Stimulated activated CD4-positive, alpha-beta T cell treated with anti-CD3 and anti-CD28 coated beads, Interleukin-12 subunit alpha, Interleukin-12 subunit beta, amount 100 ng/mL, for 24 hours (primary cell): Measurements from ENCODE around the gene SHLD1.
"Not testable (repeated sequence)": the region's sequence is repeated elsewhere in the genome, so short reads cannot be mapped to it uniquely, and the experiment has no call there.

ENCODE experiments used
- DNase-seq, 2 experiments: peaks; one replicate each; pipeline ENCODE4 v3.0.0-alpha.2; 2020; ENCODE audit warnings: low read depth in 2 of 2

SHLD1 gene

GRCh38 chr20:5735845-5736510, 14.2 kb upstream of the SHLD1 start:
- no peak for DNase-seq

DNA sequence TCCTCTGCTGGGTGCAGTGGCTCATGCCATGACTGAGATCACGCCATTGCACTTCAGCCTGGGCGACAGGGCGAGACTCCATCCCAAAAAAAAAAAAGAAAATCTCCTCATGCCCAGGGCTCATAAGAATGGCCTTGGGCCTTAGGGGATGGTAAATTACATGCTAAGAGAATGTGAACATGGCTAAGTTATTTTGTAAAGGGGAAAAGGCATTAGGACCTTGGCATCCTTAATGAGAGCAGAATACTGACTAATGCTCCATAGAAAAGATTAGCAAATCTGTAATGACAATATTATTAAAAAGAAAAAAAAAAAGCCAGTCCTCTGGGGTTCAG, 12.6 kb upstream of the SHLD1 start:
- no peak for DNase-seq

GRCh38 chr20:5737966-5738365, 12.2 kb upstream of the SHLD1 start:
- no peak for DNase-seq

GRCh38 chr20:5740643-5741042, 9.6 kb upstream of the SHLD1 start:
- not testable (repeated sequence) for DNase-seq

DNA sequence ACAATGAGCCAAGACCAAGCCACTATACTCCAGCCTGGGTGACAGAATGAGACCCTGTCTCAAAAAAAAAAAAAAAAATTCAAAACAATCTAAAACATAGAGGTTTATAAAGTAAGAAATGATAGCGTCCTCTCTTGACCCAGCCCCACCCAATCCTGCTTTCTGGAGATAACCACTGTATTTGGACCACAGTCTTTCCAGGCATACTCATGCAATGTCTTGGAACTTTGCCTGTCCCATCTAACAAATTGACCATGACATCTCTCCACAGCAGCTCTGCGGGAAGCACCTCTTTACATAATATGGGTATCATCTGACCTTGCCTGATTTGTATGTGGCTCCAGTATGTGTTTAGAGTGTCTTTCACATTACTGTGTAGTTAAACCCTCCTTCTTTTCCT, 9.1 kb upstream of the SHLD1 start:
- DNase-seq = no peak

- no peak for DNase-seq
Measured at GRCh38 chr20:5742041-5742440, 8.2 kb upstream of the SHLD1 start.

- no peak for DNase-seq
Measured at GRCh38 chr20:5745416-5746030, 4.7 kb upstream of the SHLD1 start.

- DNase-seq = no peak
Measured at GRCh38 chr20:5746064-5746463, 4.1 kb upstream of the SHLD1 start.

- DNase-seq = no peak
Measured at GRCh38 chr20:5748246-5748645, 2.0 kb upstream of the SHLD1 start.

GRCh38 chr20:5749512-5749951, 669 bp upstream of the SHLD1 start:
- DNase-seq = not testable (repeated sequence)

GRCh38 chr20:5751856-5752255, 1.7 kb downstream of the SHLD1 start:
- no peak for DNase-seq

GRCh38 chr20:5753814-5754213, 3.6 kb downstream of the SHLD1 start:
- DNase-seq = no peak

GRCh38 chr20:5757949-5758348, 7.7 kb downstream of the SHLD1 start:
- DNase-seq = no peak

DNA sequence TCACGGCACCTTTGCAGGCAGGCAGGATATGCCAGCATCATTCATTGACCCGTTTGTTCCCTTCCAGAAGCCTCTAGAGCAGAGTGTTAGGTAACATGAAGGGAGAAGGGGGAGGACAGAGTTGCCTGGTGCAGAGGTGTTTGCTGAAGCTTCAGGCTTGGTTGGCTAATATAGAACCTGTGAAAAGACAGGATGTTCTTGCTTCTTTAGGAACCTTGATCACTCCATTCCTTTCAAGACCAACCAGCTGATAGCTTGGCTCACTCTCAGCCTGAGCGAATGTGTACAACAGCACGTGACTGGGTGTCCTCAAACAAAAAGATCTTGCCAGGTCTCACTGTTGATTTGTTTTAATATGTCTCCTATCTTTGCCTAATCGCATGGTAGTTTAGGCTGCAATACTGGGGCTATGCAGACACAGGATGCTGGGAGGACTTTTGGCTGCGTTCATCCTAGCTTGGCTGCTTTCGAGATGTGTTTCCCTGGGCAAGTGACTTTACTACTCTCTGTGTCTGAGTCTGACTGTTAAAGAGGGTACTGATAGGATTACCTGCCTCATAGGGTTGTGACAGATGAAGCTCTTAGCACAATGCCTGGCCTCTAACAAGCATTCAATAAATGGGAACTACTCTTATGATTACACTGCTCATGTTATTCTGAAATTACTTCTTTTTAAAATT, 16.0 kb downstream of the SHLD1 start:
- no peak for DNase-seq

- no peak for DNase-seq
Measured at GRCh38 chr20:5767493-5768098, 17.4 kb downstream of the SHLD1 start.

DNA sequence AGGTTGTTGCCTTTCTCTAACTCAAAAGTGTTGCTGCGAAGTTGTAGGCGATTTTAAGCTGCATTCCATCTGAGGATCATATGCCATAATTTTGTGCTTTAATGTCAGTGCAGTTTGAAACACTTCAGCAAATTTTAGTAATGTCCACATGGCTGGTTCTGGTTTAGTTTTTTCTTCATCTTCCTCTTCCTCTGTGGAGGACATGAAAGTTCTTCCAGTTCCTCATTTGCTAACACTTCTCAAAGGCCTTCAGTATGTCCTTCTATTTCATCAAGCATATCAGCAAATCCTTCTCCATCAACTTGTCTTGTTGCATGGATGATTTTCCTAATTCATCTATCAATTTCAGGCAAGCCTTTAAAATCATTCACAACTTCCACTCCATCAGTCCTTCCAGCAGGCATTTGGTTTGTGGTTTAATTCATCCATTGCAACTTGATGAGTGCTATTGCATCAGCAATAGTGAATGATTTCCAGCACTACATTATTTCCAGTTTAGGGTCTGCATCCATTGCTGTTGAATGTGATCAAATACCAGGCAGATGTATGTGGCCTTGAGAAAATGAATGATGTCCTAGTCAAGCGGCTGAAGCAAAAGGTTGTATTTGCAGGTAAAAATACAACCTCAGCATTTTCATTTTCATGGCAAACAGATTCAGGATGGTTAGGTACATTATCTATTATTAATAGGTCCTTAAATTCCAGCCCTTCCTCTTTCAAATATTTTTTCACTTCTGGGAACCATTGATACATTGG, 20.2 kb downstream of the SHLD1 start:
- DNase-seq = no peak

GRCh38 chr20:5770987-5771318, 20.8 kb downstream of the SHLD1 start:
- DNase-seq = no peak

DNA sequence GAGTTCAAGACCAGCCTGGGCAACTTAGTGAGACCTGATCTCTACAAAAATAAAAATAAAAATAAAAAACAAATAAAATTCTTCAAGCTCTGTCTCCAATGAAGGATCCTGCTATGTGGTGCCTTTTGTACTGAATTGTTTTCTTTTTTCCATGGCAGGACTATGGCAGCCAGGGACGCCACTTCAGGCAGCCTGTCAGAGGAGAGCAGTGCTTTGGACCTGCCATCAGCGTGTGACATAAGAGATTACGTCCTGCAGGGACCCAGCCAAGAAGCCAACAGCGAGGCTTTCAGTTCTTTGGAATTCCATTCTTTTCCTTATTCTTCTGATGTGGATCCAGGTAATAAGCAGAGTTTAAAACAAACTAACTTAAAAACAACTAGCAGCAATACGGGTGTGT, 22.5 kb downstream of the SHLD1 start:
- no peak for DNase-seq

- DNase-seq = no peak
Measured at GRCh38 chr20:5773589-5773988, 23.4 kb downstream of the SHLD1 start.

DNA sequence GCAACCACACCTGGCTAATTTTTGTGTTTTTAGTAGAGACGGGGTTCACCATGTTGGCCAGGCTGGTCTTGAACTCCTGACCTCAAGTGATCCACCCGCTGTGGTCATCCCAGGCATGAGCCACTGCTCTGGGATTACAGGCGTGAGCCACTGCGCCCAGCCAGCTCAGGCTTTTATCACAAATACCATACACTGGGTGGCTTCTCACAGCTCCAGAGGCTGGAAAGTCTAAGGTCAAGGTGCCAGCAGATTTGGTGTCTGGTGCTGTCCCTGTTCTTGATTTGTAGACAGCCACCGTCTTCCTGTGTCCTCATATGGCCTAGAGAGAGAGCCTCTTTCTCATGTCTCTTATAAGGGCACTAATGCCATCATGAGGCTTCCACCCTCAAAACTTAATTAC, 25.9 kb downstream of the SHLD1 start:
- DNase-seq = no peak

DNA sequence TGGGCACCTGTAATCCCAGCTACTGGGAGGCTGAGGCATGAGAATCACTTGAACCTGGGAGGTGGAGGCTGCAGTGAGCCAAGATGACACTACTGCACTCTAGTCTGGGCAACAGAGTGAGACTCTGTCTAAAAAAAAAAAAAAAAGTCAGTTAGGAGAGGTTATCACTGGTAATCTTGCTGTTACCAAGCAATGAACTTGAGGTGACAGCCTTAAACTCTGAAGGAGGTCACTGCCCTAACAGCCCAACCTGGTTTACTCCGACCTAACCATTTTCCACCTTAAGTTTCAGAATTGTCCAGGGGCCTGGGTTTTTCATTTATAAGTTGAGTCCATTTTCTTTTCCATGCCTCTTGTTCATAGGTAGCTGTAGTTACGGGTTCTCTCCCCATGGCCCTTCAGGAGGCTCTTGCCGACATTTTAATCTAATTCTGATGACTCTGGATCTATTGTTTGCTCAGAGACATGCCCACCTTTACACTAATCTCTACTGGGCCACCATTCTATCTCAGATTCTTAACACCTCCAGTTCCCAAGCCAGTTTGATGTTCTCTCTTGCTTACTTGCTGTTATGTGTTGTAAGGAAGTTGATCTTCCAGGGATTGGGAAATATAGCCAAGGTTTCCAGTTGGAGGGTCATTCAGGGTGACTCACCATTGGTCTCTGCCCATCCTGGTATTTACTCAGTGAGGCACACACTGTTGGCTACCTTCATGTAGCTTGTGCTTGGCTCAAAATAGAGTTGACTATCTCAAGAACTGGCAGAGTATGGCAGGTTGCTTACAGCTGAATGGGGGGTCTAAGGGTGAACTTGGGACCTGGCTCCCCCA, 29.1 kb downstream of the SHLD1 start:
- DNase-seq = no peak
